ENCODE data around the gene SOST.

- TF ChIP-seq, protein P1, sequence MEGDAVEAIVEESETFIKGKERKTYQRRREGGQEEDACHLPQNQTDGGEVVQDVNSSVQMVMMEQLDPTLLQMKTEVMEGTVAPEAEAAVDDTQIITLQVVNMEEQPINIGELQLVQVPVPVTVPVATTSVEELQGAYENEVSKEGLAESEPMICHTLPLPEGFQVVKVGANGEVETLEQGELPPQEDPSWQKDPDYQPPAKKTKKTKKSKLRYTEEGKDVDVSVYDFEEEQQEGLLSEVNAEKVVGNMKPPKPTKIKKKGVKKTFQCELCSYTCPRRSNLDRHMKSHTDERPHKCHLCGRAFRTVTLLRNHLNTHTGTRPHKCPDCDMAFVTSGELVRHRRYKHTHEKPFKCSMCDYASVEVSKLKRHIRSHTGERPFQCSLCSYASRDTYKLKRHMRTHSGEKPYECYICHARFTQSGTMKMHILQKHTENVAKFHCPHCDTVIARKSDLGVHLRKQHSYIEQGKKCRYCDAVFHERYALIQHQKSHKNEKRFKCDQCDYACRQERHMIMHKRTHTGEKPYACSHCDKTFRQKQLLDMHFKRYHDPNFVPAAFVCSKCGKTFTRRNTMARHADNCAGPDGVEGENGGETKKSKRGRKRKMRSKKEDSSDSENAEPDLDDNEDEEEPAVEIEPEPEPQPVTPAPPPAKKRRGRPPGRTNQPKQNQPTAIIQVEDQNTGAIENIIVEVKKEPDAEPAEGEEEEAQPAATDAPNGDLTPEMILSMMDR (IDR thresholded peaks at IDR 0.05): no peak
- no peak for TF ChIP-seq POLR2A (IDR thresholded peaks at IDR 0.05)
Observed at GRCh38 chr17:43768382-43768781, 9.8 kb upstream of the SOST start.
